Kidney (tissue), 14 donors: ENCODE measurements around the gene FKBP8. TPM values are rescaled to one million over a fixed set of nuclear protein-coding genes. Genes with fewer than 3 reads are reported as not detected.

Experiments used
- DNase-seq, 5 donors: peaks; one replicate each; pipeline ENCODE4 v3.0.0-alpha.2; 2013 to 2020
- FAIRE-seq: peaks from 2 replicates; lab custom pipeline; 2012; peaks lifted over from hg19 to GRCh38; lab: Jason Lieb, UNC
- H3K27ac ChIP-seq, 2 donors: one replicate each; pipeline ENCODE4 v1.7.0; 2013; ENCODE audit warnings: low read depth in 2 of 2, low read length in 2 of 2, inconsistent platforms in 1 of 2
- H3K27me3 ChIP-seq: one replicate; pipeline ENCODE4 v1.7.1; 2013; ENCODE audit warnings: low read length, inconsistent platforms; ENCODE audit not compliant: control insufficient read depth, insufficient read depth
- H3K36me3 ChIP-seq, 3 donors: one replicate each; pipeline versions ENCODE4 v1.7.0 to v1.7.1; 2013; ENCODE audit warnings: low read length in 3 of 3, control low read depth in 1 of 3, inconsistent platforms in 1 of 3; ENCODE audit not compliant: insufficient read depth in 3 of 3, control insufficient read depth in 2 of 3
- H3K4me1 ChIP-seq, 3 donors: one replicate each; pipeline versions ENCODE4 v1.7.0 to v1.7.1; 2013; ENCODE audit warnings: low read length in 3 of 3, inconsistent platforms in 1 of 3, low read depth in 1 of 3; ENCODE audit not compliant: control insufficient read depth in 2 of 3, insufficient read depth in 2 of 3
- H3K4me3 ChIP-seq, 3 donors: one replicate each; pipeline versions ENCODE4 v1.7.0 to v1.8.1; 2013; ENCODE audit warnings: low read length in 3 of 3, control low read depth in 1 of 3, inconsistent platforms in 1 of 3
- H3K9ac ChIP-seq, 3 donors: one replicate each; pipeline versions ENCODE4 v1.7.0 to v1.7.1; 2013; ENCODE audit warnings: low read length in 3 of 3, control low read depth in 1 of 3, inconsistent platforms in 1 of 3
- H3K9me3 ChIP-seq, 3 donors: one replicate each; pipeline versions ENCODE4 v1.7.0 to v1.7.1; 2013; ENCODE audit warnings: low read length in 3 of 3, control low read depth in 1 of 3, inconsistent platforms in 1 of 3; ENCODE audit not compliant: control insufficient read depth in 2 of 3, insufficient read depth in 1 of 3
- CTCF ChIP-seq: IDR thresholded peaks from 3 replicates; pipeline ENCODE4 v1.5.1; 2012; ENCODE audit warnings: mild to moderate bottlenecking, moderate library complexity, borderline replicate concordance; ENCODE audit not compliant: insufficient read depth; ENCODE audit errors: extremely low read depth
- intact Hi-C: fragments of 100-400 bp; cut with DNase I; formaldehyde crosslinking; loops from one replicate; pipeline ENCODE4 v1.11.1; 2022
- polyA plus RNA-seq: library from polyadenylated mRNA; stranded (reverse); fragments of 350-450 nt; fragmentation: Illumina TruSeq; extraction: RNeasy Lipid Tissue Mini Kit (QIAGEN cat#74804); gene quantifications from one replicate; pipeline ENCODE4 v1.2.3, GENCODE V29; 2014; ENCODE audit warnings: low read depth, low replicate concordance; ENCODE audit not compliant: insufficient read depth
- total RNA-seq: library from RNA; stranded (reverse); fragmentation: NEBNext Ultra II Directional; extraction: Animal tissue kit (Norgen Biotek cat#: 25700); gene quantifications from one replicate; pipeline ENCODE4 v1.2.1, GENCODE V29; 2021
- donor health status: control.
- donor health status: control.
- donor health status: control.
- donor health status: control.
- donor health status: control.
- donor health status: DM: yes; HTN: yes; CAD: no.
- donor health status: Normal renal cell carcinoma (clear cell type).

The FKBP8 gene
- total and polyA plus RNA-seq, 2 donors from 2014 or later: 207 to 314 TPM

GRCh38 chr19:18519962-18520847 is 23.2 kb downstream of the FKBP8 start:
- Histone ChIP-seq H3K4me3 (peak overlapping the region; percentile 72 to 87 (median 83)), H3K4me1 (peaks cover 2 to 33% (median 30%) of the 10 kb centered on the region in 3 donors), H3K27me3 (no peaks in the 10 kb centered on the region), H3K9me3 (no peaks in the 10 kb centered on the region), H3K36me3 (no peaks in the 10 kb centered on the region), H3K9ac (peak overlapping the region; percentile 51 to 98 (median 89)), H3K27ac (peak overlapping the region; percentile 95 to 99)
- TF ChIP-seq CTCF: peak; percentile 65
- FAIRE-seq: no peak
- DNase-seq: peak; percentile 79 to 92 (median 89)
- intact Hi-C loops: no loop called here

- Histone ChIP-seq H3K9me3 (no peaks in the 10 kb centered on the region), H3K4me3 (no peak overlapping the region), H3K27ac (peak overlapping the region in 1 of 2 donors; percentile 75), H3K27me3 (no peaks in the 10 kb centered on the region), H3K4me1 (peaks cover 2 to 41% (median 38%) of the 10 kb centered on the region in 3 donors), H3K36me3 (no peaks in the 10 kb centered on the region), H3K9ac (peak overlapping the region in 1 of 3 donors; percentile 8)
- intact Hi-C loops: no loop called here
- TF ChIP-seq CTCF: no peak
- FAIRE-seq (no peak), DNase-seq (no peak)
Measured at GRCh38 chr19:18518639-18519038, 24.7 kb downstream of the FKBP8 start.

- no peaks in the 10 kb centered on the region for H3K36me3 ChIP-seq
- H3K9me3 ChIP-seq: no peaks in the 10 kb centered on the region
- H3K9ac ChIP-seq: no peak overlapping the region
- peaks cover 2 to 44% (median 41%) of the 10 kb centered on the region in 3 donors for H3K4me1 ChIP-seq
- DNase-seq (no peak), FAIRE-seq (no peak)
- H3K27me3 ChIP-seq: no peaks in the 10 kb centered on the region
- intact Hi-C loops: no loop called here
- no peak overlapping the region for H3K4me3 ChIP-seq
- no peak overlapping the region for H3K27ac ChIP-seq
- no peak for TF ChIP-seq CTCF
Measured at GRCh38 chr19:18517606-18518005, 25.8 kb downstream of the FKBP8 start.
